Measurements from ENCODE around the gene ITIH3.

DNA sequence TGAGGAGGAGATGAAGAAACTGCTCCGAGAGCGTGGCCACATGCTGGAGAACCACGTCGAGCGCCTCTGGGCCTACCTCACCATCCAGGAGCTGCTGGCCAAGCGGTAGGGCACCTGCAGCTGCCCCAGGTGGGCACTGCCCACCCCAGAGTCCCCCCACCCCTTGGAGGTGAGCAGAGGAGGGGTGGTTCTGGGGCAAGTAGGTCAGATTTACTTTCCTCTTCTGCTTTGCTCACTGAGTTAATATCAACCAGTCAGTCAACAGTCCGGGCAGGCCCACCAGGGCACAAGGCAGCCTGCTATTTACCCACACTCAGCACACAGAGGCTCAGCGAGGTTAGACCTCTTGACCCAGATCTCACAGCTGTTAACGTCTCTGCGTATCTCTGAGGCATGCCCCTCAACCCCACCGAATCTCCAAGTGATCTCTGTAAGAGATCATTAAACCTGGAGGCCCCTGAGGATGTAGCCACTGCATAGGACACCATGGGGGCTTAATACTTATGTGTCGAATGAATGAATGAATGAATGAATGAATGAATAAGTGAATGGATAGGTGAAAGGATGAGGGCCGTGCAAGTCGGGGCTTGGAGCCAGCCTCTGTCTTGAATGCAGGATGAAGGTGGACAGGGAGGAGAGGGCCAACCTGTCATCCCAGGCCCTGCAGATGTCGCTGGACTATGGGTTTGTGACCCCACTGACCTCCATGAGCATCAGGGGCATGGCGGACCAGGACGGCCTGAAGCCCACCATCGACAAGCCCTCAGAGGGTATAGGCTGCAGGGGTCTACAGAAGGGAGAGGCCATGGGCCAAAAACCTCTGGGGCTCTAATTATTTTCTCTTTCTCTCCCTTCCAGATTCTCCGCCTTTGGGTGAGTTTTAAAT lies 8.0 kb upstream of the ITIH3 start:
- TF ChIP-seq MAZ (IDR thresholded peaks at IDR 0.05; ENCODE audit: borderline replicate concordance, low read depth, low read length), result no peak
- TF ChIP-seq, protein P1, sequence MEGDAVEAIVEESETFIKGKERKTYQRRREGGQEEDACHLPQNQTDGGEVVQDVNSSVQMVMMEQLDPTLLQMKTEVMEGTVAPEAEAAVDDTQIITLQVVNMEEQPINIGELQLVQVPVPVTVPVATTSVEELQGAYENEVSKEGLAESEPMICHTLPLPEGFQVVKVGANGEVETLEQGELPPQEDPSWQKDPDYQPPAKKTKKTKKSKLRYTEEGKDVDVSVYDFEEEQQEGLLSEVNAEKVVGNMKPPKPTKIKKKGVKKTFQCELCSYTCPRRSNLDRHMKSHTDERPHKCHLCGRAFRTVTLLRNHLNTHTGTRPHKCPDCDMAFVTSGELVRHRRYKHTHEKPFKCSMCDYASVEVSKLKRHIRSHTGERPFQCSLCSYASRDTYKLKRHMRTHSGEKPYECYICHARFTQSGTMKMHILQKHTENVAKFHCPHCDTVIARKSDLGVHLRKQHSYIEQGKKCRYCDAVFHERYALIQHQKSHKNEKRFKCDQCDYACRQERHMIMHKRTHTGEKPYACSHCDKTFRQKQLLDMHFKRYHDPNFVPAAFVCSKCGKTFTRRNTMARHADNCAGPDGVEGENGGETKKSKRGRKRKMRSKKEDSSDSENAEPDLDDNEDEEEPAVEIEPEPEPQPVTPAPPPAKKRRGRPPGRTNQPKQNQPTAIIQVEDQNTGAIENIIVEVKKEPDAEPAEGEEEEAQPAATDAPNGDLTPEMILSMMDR (conservative IDR thresholded peaks at IDR 0.05; ENCODE audit: low read depth, low read length), result no peak

Measured in IMR-90 (cell line).